NCI-H526 (cell line): ENCODE measurements around the gene PIP4K2A.

Source experiments
- DNase-seq, 2 experiments: peaks; one replicate each; lab custom pipeline; 2025; lab: John Stamatoyannopoulos, UW

The PIP4K2A gene

GRCh38 chr10:22638863-22639262 is 75.5 kb downstream of the PIP4K2A start:
- DNase-seq = no peak

DNA sequence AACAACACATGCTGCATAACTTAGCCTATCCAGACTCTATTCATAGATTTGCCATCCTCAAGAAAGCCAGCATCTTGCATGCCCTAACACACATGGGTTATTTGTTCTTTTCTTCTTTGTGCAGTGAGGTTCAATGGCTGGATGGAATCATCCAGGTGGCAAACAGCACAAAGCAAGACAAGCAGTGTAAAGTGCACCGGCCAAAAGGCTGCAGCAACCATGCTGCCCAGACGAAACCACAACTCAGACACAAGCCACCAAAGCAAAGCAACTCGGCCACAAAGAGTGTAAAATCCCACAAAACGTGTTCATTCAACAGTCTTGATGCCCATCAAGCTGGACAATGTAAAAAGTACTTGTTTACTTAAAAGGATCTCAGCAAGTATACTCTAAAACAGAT is 76.9 kb downstream of the PIP4K2A start:
- DNase-seq = no peak

DNA sequence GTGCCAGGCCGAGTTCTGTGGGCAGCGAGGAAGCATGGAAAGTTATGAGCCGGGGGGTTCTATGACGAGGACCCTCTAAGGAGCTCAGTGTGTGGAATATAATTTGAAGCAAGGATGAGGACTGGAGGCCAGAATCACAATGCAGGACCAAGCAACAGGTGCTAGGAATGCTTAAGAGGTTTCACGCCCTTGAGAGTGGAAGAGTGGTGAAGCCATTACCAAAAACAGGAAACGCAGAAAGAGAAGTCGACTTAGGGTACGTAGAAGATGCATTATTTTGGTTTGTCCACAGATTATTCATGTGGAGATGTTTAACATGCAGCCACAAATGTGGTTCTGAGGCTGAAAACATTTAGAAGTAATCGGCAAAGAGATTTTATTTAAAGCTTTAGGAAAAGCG is 78.7 kb downstream of the PIP4K2A start:
- no peak for DNase-seq

DNA sequence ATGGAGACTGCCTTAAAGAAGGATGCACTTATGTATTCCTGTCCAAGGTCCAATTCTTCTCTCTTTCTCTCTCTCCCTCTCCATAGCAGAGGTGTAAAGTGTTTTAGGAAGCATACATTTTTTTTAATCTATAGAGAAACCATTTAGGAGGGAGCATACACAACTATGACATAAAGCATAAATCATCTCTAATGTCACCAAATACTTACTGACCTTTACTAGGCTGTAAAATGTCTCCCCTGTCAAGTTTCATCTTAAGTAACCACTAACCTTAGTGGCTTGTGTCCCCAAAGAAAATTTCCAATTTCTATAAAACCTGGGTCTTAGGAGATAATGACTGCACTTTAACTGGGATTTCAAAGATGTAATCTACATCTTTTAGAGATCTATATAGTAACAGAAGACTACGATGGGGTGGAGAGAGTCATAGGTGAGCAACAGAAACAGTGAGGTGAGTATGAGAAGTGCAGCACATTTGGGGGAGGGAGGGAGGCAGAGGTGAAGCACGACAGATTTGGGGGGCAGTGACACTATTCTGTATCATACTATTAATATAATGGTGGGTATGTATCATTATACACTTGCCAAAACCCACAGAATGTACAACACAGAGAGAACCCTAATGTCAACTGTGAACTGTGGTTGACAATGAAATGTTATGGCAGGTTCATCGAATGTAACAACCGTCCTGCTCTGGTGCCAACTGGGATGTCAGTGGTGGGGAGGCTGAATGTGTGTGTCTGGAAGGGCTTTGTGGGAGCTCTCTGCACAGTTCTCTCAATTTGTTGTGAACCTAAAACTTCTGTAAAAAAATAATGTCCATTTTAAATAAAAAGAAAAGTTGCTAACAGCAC is 79.5 kb downstream of the PIP4K2A start:
- DNase-seq = no peak

- no peak for DNase-seq
Measured at GRCh38 chr10:22634093-22634492, 80.3 kb downstream of the PIP4K2A start.

GRCh38 chr10:22633528-22633927 is 80.8 kb downstream of the PIP4K2A start:
- DNase-seq = no peak

- no peak for DNase-seq
Measured at GRCh38 chr10:22633106-22633505, 81.3 kb downstream of the PIP4K2A start.

- no peak for DNase-seq
Measured at GRCh38 chr10:22631646-22632278, 82.6 kb downstream of the PIP4K2A start.

GRCh38 chr10:22631185-22631584 is 83.2 kb downstream of the PIP4K2A start:
- no peak for DNase-seq

DNA sequence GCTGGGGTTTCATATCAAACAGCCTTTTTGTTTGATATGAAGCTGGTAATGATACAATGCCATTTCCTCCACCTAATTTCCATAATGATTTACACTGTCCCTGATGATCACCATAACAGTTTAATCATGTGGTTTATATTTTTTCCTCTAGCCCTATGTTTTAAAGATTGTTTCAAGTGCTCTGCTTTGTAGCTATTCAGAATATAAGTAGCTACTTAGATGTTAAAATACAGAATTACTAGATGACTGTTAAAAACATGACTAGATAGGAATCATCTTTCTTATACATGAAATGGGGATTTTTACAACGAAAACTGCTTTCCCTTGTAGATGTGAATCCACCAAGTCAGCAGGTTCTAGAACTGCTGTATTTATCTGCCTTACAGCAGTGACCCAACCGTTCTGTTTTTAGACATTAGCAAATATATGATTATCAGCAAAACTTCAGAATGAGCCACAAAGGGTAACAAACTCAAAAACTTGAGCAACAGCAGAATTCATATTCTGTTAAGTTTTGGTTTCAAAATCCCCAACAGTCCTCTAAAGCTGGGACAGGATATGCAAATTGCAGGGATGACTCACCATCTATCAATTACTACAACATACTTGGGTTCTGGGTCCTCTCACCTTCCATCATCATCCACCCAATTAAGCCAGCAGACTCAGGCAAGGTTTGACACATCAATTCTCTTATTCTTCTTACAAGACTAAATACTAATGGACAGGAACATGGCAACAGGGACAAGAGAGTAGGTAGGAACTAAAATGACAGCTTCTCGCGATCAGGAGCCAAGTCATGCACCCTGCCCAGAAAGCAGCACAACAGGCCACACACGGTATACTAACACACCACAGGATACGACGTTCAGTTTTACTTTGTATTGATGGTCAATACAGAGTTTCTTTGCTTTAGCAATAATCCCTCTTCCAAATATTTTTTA is 83.9 kb downstream of the PIP4K2A start:
- DNase-seq = no peak

- DNase-seq = no peak
Measured at GRCh38 chr10:22629852-22630233, 84.5 kb downstream of the PIP4K2A start.

GRCh38 chr10:22629126-22629525 is 85.3 kb downstream of the PIP4K2A start:
- no peak for DNase-seq

- no peak for DNase-seq
Measured at GRCh38 chr10:22628309-22628708, 86.1 kb downstream of the PIP4K2A start.

- no peak for DNase-seq
Measured at GRCh38 chr10:22626784-22627183, 87.6 kb downstream of the PIP4K2A start.

DNA sequence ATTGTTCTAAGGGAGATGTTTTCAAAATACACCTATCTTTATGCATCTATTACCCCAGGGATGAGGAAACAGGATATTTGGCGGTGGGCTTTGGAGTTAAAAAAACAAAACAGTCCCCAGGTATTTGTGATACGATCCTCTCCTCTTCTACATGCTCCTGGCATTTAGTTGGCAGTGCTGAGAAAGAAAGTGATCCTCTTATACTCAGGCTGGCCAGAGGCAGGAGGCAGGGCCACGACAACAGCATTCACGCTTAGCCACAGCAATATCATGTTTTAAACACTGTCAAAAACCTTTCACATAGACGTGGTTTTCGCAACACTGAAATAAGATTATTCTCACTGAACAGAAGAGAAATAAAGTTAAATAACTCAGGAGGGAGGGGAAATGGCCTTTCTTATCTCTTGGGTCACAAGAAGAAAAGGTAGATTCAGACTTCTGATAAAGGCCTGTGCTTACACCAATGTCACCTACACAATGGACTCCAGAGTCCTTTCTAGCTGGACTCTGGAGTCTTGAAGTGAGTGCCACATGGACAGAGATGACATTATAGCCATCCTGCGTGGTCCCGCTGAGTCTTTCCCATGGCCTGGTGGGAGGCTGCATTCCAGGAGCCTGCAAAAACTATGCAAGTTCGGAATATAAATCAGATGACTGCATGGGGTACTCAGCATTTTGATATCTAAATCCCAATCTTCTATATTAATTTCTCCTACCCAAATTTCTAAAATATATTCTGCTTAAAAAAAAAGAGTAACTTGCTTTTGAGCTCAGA is 88.7 kb downstream of the PIP4K2A start:
- no peak for DNase-seq

DNA sequence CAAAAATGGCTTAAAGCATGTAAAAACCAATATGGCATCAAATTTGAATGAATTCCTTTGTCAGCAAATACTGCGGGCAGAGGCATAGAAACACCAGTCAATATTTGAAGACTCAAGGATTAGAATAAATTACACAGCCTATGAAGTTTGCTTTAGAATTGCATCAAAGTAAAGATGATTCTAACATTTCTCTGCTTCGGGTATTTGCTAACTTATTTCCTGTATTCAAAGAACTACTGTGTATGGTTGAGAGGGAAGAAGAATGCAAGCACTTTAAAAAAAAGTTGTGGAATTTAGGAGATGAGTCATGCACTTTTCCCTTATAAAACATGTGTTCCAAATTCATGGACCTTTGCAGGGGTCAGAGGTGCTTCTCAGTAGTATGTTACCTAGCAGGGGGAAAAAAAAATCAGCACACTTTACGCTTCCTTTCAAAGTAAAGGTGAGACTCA is 90.1 kb downstream of the PIP4K2A start:
- no peak for DNase-seq

GRCh38 chr10:22623633-22624253 is 90.6 kb downstream of the PIP4K2A start:
- no peak for DNase-seq

DNA sequence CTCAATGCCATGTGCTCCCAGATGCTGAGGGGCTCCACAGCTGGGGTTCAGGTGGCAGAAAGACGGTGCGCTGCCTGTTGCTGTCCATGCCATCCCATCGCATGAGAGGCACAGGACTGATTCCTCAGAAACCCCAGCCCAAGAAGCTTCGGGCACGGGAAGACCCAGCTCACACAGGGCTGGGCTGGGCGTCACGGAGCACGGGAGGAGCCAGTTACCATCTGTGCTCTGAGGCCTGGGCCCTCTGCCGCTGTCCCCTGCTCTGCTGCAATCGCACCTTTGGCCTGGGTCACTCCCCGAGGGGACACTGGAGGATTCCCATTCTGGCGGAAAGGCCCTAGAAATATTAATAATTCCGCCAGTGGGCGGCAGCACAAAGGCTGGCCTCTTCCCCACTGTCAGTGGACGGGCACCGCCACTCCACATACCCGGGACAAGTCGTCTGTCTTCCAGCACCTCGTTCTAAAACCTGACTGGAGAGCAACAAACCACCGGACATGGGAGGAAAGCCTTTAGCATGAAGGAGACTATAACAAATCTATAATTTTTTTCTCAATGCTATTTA is 92.1 kb downstream of the PIP4K2A start:
- no peak for DNase-seq

GRCh38 chr10:22621726-22622125 is 92.7 kb downstream of the PIP4K2A start:
- DNase-seq = no peak

DNA sequence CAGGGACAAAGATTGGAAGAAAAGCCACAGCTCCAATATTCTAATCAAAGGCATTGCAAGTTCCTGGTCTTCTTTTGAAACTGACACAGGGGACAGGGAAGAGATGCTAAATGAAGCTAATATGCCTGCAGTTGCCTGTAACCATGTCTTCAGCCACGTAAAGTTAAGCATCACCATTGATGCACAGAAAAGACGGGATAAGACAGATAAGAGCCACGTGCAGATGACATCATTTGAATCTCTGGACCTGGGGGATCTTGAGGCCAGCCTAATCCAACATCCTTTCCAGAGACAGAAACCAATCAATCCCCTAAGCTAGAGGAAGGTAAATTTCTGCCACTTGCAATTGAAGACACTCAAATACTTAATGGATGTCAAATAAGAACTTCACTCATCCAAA is 93.4 kb downstream of the PIP4K2A start:
- no peak for DNase-seq
